GM19324 (cell line): Measurements from ENCODE around the gene FAM110D.

Experiments
- ATAC-seq: cut with Tn5 transposase; IDR thresholded peaks from one replicate; pipeline ENCODE4 v1.9.1; 2021; ENCODE audit warnings: mild to moderate bottlenecking, moderate library complexity; ENCODE audit not compliant: unreplicated experiment, low FRiP score

FAM110D gene

GRCh38 chr1:26127235-26128163 lies 31.4 kb upstream of the FAM110D start:
- ATAC-seq = no peak

- no peak for ATAC-seq
Observed at GRCh38 chr1:26129778-26130177, 29.1 kb upstream of the FAM110D start.

GRCh38 chr1:26130695-26131094 lies 28.2 kb upstream of the FAM110D start:
- no peak for ATAC-seq

- no peak for ATAC-seq
Observed at GRCh38 chr1:26132128-26132833, 26.6 kb upstream of the FAM110D start.

GRCh38 chr1:26132834-26133167 lies 26.1 kb upstream of the FAM110D start:
- no peak for ATAC-seq

- ATAC-seq = no peak
Observed at GRCh38 chr1:26134466-26134865, 24.4 kb upstream of the FAM110D start.

- ATAC-seq = no peak
Observed at GRCh38 chr1:26138974-26139558, 19.8 kb upstream of the FAM110D start.

- no peak for ATAC-seq
Observed at GRCh38 chr1:26142159-26142558, 16.7 kb upstream of the FAM110D start.

GRCh38 chr1:26145041-26145959 lies 13.6 kb upstream of the FAM110D start:
- ATAC-seq = peak; percentile 51

GRCh38 chr1:26145960-26146294 lies 13.0 kb upstream of the FAM110D start:
- ATAC-seq = no peak

- ATAC-seq = no peak
Observed at GRCh38 chr1:26148887-26149286, 10.0 kb upstream of the FAM110D start.

- ATAC-seq = no peak
Observed at GRCh38 chr1:26153966-26154532, 4.8 kb upstream of the FAM110D start.

GRCh38 chr1:26154750-26155149 lies 4.1 kb upstream of the FAM110D start:
- ATAC-seq = no peak

GRCh38 chr1:26155370-26156284 lies 3.3 kb upstream of the FAM110D start:
- ATAC-seq = no peak

- ATAC-seq = no peak
Observed at GRCh38 chr1:26156285-26157038, 2.4 kb upstream of the FAM110D start.

- ATAC-seq = no peak
Observed at GRCh38 chr1:26158271-26158907, 490 bp upstream of the FAM110D start.

GRCh38 chr1:26159743-26160039 lies 812 bp downstream of the FAM110D start:
- no peak for ATAC-seq
